GM10266 (cell line): ENCODE results near the gene STIMATE.

Source experiments
- DNase-seq: peaks from one replicate; pipeline ENCODE4 v3.0.0; 2012; ENCODE audit errors: extremely low spot score
- TF ChIP-seq, protein P1 (sequence below): IDR thresholded peaks from 2 replicates; pipeline ENCODE4 v1.5.1; 2012; ENCODE audit warnings: mild to moderate bottlenecking, low read depth; ENCODE audit not compliant: control insufficient read depth, insufficient read depth; ENCODE audit errors: missing control alignments

The STIMATE gene

DNA sequence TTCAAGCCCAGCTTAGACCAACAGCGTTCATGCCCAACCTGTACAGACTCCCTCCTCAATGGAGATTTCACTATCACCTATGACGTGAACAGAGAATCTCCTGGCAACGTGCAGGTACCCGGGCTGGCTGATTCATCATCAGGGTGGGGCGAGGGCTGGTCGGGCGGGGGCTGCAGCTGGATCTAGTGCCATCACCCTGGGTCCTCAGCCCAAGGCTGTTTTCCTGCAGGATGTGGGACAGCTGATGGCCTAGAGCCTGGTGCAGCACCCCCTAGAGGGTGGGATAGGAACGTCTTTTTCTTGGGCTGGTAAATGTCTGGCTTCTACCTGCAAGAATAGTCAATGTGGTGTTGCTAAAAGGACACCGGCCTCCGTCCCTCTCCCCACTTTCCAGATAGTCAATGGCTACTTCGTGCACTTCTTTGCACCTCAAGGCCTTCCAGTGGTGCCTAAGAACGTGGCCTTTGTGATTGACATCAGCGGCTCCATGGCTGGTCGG is 98.3 kb downstream of the STIMATE start:
- peak; percentile 68 for DNase-seq

DNA sequence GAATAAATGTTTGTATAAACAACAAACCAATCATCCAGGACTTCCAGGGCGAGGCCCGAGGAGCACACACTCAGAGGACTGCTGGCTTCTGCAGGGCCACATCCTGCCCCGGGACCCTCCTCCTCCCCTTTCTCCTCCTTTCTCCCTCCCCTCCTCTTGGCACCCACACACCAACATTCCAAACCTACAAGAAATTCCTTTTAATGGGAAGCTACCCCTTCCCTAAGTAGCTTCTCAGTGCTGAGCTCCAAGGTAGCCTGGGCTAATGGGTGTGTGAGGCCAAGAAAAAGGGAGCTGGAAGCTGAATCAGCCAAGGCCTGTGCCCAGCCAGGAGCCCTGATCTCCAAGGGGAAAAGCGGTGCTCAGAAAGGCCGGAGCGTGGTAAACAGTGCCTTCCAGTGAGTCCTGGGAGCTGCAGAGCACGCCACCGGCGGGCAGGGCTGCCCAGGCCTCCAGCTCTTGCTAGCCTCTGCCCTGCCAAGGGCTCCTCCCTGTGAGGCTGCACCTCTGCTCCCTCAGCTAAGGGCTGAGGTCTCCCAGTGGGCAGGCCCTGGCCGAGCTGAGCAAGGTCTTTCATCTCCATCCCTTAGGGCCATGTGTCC is 98.9 kb downstream of the STIMATE start:
- TF ChIP-seq, protein P1, sequence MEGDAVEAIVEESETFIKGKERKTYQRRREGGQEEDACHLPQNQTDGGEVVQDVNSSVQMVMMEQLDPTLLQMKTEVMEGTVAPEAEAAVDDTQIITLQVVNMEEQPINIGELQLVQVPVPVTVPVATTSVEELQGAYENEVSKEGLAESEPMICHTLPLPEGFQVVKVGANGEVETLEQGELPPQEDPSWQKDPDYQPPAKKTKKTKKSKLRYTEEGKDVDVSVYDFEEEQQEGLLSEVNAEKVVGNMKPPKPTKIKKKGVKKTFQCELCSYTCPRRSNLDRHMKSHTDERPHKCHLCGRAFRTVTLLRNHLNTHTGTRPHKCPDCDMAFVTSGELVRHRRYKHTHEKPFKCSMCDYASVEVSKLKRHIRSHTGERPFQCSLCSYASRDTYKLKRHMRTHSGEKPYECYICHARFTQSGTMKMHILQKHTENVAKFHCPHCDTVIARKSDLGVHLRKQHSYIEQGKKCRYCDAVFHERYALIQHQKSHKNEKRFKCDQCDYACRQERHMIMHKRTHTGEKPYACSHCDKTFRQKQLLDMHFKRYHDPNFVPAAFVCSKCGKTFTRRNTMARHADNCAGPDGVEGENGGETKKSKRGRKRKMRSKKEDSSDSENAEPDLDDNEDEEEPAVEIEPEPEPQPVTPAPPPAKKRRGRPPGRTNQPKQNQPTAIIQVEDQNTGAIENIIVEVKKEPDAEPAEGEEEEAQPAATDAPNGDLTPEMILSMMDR = no peak

More for the DNA sequence above, 98.3 kb downstream of the STIMATE start:
- TF ChIP-seq, protein P1 = peak; percentile 64

DNA sequence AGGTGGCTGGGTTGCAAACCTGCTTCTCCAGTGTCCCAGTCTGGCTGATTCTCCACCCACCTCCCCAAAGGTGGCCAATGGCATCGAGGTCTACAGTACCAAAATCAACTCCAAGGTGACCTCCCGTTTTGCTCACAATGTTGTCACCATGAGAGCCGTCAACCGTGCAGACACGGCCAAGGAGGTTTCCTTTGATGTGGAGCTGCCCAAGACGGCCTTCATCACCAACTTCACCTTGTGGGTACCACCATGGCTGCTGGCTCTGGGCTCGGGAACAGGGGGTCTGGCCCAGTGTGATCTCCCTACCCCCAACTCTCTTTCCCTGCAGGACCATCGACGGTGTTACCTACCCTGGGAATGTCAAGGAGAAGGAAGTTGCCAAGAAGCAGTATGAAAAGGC is 100.9 kb downstream of the STIMATE start:
- no peak for DNase-seq
- TF ChIP-seq, protein P1 = no peak

More for the DNA sequence above, 98.9 kb downstream of the STIMATE start:
- DNase-seq = no peak

DNA sequence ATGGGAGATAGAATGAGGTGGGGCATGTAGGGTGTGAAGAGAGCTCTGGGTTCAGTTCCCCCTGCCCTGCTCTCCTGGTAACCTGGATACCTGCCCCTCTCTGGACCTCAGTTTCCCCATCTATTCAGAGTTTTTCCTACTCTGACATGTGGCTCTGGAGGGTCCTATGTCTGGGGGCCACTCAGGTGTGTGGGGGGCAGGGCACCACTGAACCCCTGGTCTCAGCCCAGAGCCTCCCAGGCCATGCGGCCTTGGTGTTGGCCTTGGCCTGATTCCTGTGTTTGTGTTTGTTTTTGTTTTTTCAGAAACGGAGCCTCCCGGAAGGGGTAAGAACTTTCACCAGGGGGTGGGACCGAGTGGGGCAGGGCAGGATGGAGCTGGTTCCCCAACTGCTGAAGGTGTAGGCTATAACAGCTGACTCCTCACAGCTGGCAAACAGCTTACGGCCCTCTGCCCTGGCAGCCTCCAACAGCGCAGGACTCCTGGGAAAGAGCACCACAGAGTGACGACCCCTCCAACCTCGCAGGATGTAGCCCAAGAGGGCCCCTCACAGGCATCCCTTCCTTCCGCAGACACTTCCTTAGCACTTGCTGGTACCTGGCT is 101.9 kb downstream of the STIMATE start:
- TF ChIP-seq, protein P1 = no peak
- no peak for DNase-seq

DNA sequence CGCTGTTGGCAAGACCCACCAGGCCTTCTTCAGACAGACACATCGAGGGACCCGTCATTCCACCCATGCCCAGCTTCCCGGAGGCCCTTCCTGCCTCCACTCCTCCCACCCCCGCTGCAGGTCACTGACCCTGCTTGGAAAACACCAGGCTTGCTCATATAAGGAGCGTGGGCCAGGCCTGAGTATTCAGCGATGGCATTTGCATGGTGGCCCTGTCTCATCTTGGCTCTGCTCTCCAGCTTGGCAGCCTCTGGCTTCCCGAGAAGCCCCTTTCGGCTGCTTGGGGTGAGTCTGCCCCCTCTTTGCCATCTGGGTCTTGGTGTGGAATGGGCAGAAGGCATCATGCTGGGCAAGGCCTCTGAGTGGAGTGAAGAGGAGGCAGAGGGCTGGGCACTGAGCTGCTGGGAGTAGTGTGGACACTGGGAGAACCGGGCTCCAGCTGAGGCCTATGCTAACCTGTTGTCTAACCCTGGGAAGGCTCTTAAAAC is 102.7 kb downstream of the STIMATE start, which contains the start of gene ITIH3:
Gene ITIH3, plus strand, starts transcription at position 185 of the 488 bp plus-strand sequence. Its CDS starts 8 bp downstream, at position 193.
- TF ChIP-seq, protein P1 = no peak
- DNase-seq = no peak

DNA sequence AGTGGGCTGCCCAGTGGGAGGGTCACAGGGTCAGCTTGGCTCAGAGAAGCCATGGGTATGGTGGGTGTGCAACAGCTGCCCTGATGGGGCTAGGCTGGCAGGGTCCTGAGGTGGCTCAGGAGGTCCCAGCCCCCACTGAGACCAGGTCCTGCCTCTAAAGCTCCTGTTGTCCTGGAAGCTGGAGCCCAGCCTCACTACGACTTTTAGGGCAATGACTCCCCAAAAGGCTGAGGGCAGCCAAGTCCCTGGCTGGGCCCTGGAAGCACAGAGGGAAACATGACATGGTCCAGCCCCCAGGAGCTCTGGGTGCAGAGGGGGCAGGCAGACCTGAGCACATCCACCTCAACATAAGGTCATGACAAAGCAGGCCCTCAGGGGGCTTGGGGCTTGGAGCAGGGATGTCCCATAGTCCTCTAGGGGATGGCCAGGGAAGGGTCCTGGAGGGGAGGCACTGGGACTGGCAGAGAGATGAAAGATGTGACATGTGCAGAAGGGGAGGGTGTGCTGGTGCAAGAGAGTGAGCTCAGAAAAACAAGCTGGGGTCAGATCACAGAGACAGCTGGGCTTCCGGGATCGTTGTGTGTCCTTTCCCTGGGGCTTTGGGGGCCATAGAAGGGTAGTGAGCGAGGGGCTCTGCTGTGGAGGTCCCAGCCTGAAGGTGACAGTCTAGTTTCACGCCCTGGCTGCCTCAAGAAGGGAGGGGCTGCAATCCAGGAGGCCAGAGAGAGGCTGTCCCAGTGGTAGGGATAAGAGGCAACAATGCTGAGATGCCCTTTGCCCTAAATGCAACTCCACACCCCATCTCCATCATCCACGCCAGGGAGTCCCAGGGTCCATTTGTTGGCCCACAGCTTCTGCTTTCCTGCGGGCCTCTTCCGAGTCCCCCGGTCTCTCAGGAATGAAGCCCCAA is 103.4 kb downstream of the STIMATE start:
- DNase-seq = no peak
- TF ChIP-seq, protein P1 = no peak
